IMR-90 (cell line): ENCODE data around the gene EPPIN. TPM values are rescaled to one million over a fixed set of nuclear protein-coding genes. Genes with fewer than 3 reads are reported as not detected.

ENCODE experiments used
- ATAC-seq: fragments of 200-7000 bp; cut with Tn5 transposase; 2 replicates; pipeline ENCODE4 v1.9.1; 2020; ENCODE audit warnings: low read depth, mild to moderate bottlenecking, moderate library complexity
- BruUV-seq: library from RNA; stranded (reverse); fragments of 400-500 nt; replicated peaks from 2 replicates; lab custom pipeline; 2021; lab: Mats Ljungman, UMichigan
- CTCF ChIA-PET: fragments of 300-600 bp; formaldehyde crosslinking; extraction: SDS; loops from one replicate; lab custom pipeline; 2021; ENCODE audit warnings: antibody characterized with exemption; lab: Yijun Ruan, JAX
- POLR2A ChIA-PET: fragments of 300-600 bp; sonication (Branson Sonifier 250); formaldehyde crosslinking; loops from one replicate; lab custom pipeline; 2022; ENCODE audit warnings: antibody characterized with exemption; ENCODE audit not compliant: unreplicated experiment; lab: Charles Lee
- DNase-seq: peaks from one replicate; pipeline ENCODE4 v3.0.0; 2013
- H2AFZ ChIP-seq: replicated peaks from 2 replicates; pipeline ENCODE3; 2013; ENCODE audit warnings: low read length, mild to moderate bottlenecking; ENCODE audit not compliant: poor library complexity
- H2AK5ac ChIP-seq: 2 replicates; pipeline ENCODE4 v1.6.1; 2013; ENCODE audit warnings: low read depth, low read length, inconsistent platforms
- H2AK9ac ChIP-seq: replicated peaks from 2 replicates; pipeline ENCODE3; 2013; ENCODE audit warnings: mild to moderate bottlenecking, low read depth, low read length, moderate library complexity; ENCODE audit not compliant: poor library complexity
- H2BK120ac ChIP-seq: 2 replicates; pipeline ENCODE4 v1.6.1; 2013; ENCODE audit warnings: low read depth, low read length, inconsistent platforms
- H2BK15ac ChIP-seq: 3 replicates; pipeline ENCODE4 v1.6.1; 2013; ENCODE audit warnings: low read depth, low read length, inconsistent platforms
- H2BK20ac ChIP-seq: 2 replicates; pipeline ENCODE4 v1.6.1; 2013; ENCODE audit warnings: low read depth, mild to moderate bottlenecking, inconsistent platforms, low read length, moderate library complexity
- H2BK5ac ChIP-seq: 2 replicates; pipeline ENCODE4 v1.6.1; 2013; ENCODE audit warnings: mild to moderate bottlenecking, low read depth, low read length, inconsistent platforms; ENCODE audit not compliant: poor library complexity, severe bottlenecking
- H3K14ac ChIP-seq: replicated peaks from 2 replicates; pipeline ENCODE4 v1.6.1; 2013; ENCODE audit warnings: low read depth, low read length, inconsistent platforms
- H3K18ac ChIP-seq: 2 replicates; pipeline ENCODE4 v1.6.1; 2013; ENCODE audit warnings: low read depth, low read length, control low read depth
- H3K23ac ChIP-seq: 2 replicates; pipeline ENCODE4 v1.6.1; 2013; ENCODE audit warnings: low read depth, low read length, inconsistent platforms
- H3K27ac ChIP-seq: 2 replicates; pipeline ENCODE4 v1.5.1; 2013; ENCODE audit warnings: mild to moderate bottlenecking, control low read depth, low read length; ENCODE audit not compliant: insufficient read depth
- H3K27me3 ChIP-seq: 2 replicates; pipeline ENCODE4 v1.6.1; 2013; ENCODE audit warnings: low read length; ENCODE audit not compliant: control insufficient read depth, insufficient read depth
- H3K36me3 ChIP-seq: 2 replicates; pipeline ENCODE4 v1.6.1; 2013; ENCODE audit warnings: low read length, mixed read lengths; ENCODE audit not compliant: control insufficient read depth, insufficient read depth
- H3K4ac ChIP-seq: 2 replicates; pipeline ENCODE4 v1.6.1; 2013; ENCODE audit warnings: low read depth, low read length, inconsistent platforms
- H3K4me1 ChIP-seq: 2 replicates; pipeline ENCODE4 v1.6.1; 2013; ENCODE audit warnings: low read length, mixed read lengths; ENCODE audit not compliant: control insufficient read depth, insufficient read depth
- H3K4me2 ChIP-seq: 2 replicates; pipeline ENCODE4 v1.6.1; 2013; ENCODE audit warnings: low read depth, mild to moderate bottlenecking, control low read depth, low read length, moderate library complexity
- H3K4me3 ChIP-seq: 2 replicates; pipeline ENCODE4 v1.5.1; 2013; ENCODE audit warnings: low read depth, mild to moderate bottlenecking, control low read depth, low read length, moderate library complexity; ENCODE audit not compliant: insufficient read depth
- H3K56ac ChIP-seq: 2 replicates; pipeline ENCODE4 v1.6.1; 2013; ENCODE audit warnings: low read length, inconsistent platforms; ENCODE audit not compliant: insufficient read depth; ENCODE audit errors: extremely low read depth
- H3K79me1 ChIP-seq, 2 experiments: 2 replicates each; pipeline ENCODE4 v1.6.1; 2013; ENCODE audit warnings: low read length in 2 of 2, inconsistent platforms in 1 of 2, low read depth in 1 of 2
- H3K9ac ChIP-seq: 2 replicates; pipeline ENCODE4 v1.6.1; 2013; ENCODE audit warnings: low read depth, low read length, control low read depth
- H3K9me1 ChIP-seq: 2 replicates; pipeline ENCODE4 v1.6.1; 2013; ENCODE audit warnings: low read length, inconsistent platforms; ENCODE audit not compliant: insufficient read depth
- H3K9me3 ChIP-seq: 2 replicates; pipeline ENCODE4 v1.6.1; 2013; ENCODE audit warnings: low read length; ENCODE audit not compliant: control insufficient read depth, insufficient read depth
- H4K20me1 ChIP-seq: 2 replicates; pipeline ENCODE4 v1.6.1; 2013; ENCODE audit warnings: low read length, inconsistent platforms; ENCODE audit not compliant: insufficient read depth
- H4K5ac ChIP-seq: 2 replicates; pipeline ENCODE4 v1.6.1; 2013; ENCODE audit warnings: mild to moderate bottlenecking, low read depth, low read length, control low read depth
- H4K8ac ChIP-seq, 2 experiments: 2 replicates each; pipeline ENCODE4 v1.6.1; 2013; ENCODE audit warnings: low read depth in 2 of 2, low read length in 2 of 2, control low read depth in 1 of 2, inconsistent platforms in 1 of 2
- H4K91ac ChIP-seq: 2 replicates; pipeline ENCODE4 v1.6.1; 2013; ENCODE audit warnings: low read depth, low read length, inconsistent platforms; ENCODE audit not compliant: insufficient read depth
- BHLHE40 ChIP-seq: fragments of 150-350 bp; IDR thresholded peaks from 2 replicates; pipeline ENCODE4 v1.6.1; 2016; ENCODE audit warnings: mild to moderate bottlenecking, low read depth, low read length
- CEBPB ChIP-seq: IDR thresholded peaks from 2 replicates; pipeline ENCODE4 v1.6.1; 2012; ENCODE audit warnings: low read depth, low read length, improper control_type of control experiment
- CHD1 ChIP-seq: IDR thresholded peaks from 2 replicates; pipeline ENCODE4 v1.6.1; 2012; ENCODE audit warnings: low read depth, low read length, improper control_type of control experiment
- CTCF ChIP-seq: conservative IDR thresholded peaks from 2 replicates; pipeline ENCODE4 v1.5.1; 2012; ENCODE audit warnings: mild to moderate bottlenecking, low read depth, low read length, improper control_type of control experiment
- ELK1 ChIP-seq: fragments of 150-350 bp; IDR thresholded peaks from 2 replicates; pipeline ENCODE4 v1.6.1; 2016; ENCODE audit warnings: low read depth, mild to moderate bottlenecking, low read length, moderate library complexity, borderline replicate concordance
- MAFK ChIP-seq: IDR thresholded peaks from 2 replicates; pipeline ENCODE4 v1.6.1; 2012; ENCODE audit warnings: low read depth, low read length, improper control_type of control experiment
- MAZ ChIP-seq: IDR thresholded peaks from 2 replicates; pipeline ENCODE4 v1.6.1; 2012; ENCODE audit warnings: low read depth, mild to moderate bottlenecking, low read length, improper control_type of control experiment, moderate library complexity, borderline replicate concordance
- RAD21 ChIP-seq: IDR thresholded peaks from 2 replicates; pipeline ENCODE4 v1.6.1; 2012; ENCODE audit warnings: low read length, improper control_type of control experiment
- RCOR1 ChIP-seq: IDR thresholded peaks from 2 replicates; pipeline ENCODE4 v1.6.1; 2012; ENCODE audit warnings: mild to moderate bottlenecking, low read length, improper control_type of control experiment; ENCODE audit not compliant: insufficient replicate concordance
- RFX5 ChIP-seq: IDR thresholded peaks from 2 replicates; pipeline ENCODE4 v1.8.0; 2012; ENCODE audit warnings: low read depth, mild to moderate bottlenecking, low read length, moderate library complexity
- SMC3 ChIP-seq: fragments of 150-350 bp; IDR thresholded peaks from 2 replicates; pipeline ENCODE4 v1.6.1; 2016; ENCODE audit warnings: low read depth, mild to moderate bottlenecking, antibody characterized with exemption, low read length, moderate library complexity
- WGBS, 2 experiments: methylation state at CpG; one replicate each; pipeline versions ENCODE4 v1.1.5 to v1.1.7; 2013; ENCODE audit warnings: missing lambda C conversion rate in 2 of 2; ENCODE audit not compliant: insufficient read length in 1 of 2; ENCODE audit errors: extremely low coverage in 2 of 2; 5-methylcytosine and 5-hydroxymethylcytosine counted together
- dilution Hi-C: fragments of 300-500 bp; cut with HindIII; formaldehyde crosslinking; loops from one replicate; pipeline ENCODE4 v1.14.3; 2018; ENCODE audit warnings: low sequenced_read_pairs; ENCODE audit not compliant: unreplicated experiment
- in situ Hi-C: fragments of 300-500 bp; cut with MboI; formaldehyde crosslinking; loops from 3 replicates; pipeline ENCODE4 v1.14.3; 2019; ENCODE audit warnings: low sequenced_read_pairs, inconsistent platforms, mixed read lengths
- intact Hi-C: fragments of 100-400 bp; cut with micrococcal nuclease; formaldehyde crosslinking; loops from 2 replicates; pipeline ENCODE4 v1.10.0; 2022
- polyA plus RNA-seq, 3 experiments: library from polyadenylated mRNA; depleted of rRNA; stranded (reverse); fragments of >200 nt; gene quantifications; 2 replicates each; pipeline ENCODE4 v1.2.3, GENCODE V29; 2012; ENCODE audit warnings: low replicate concordance in 1 of 3
- total RNA-seq: library from RNA; depleted of rRNA; stranded (reverse); fragments of >200 nt; gene quantifications from 2 replicates; pipeline ENCODE4 v1.2.3, GENCODE V29; 2012

The EPPIN gene
- total and polyA plus RNA-seq, 2 of the 4 experiments (the other 2 are of a cell fraction) = not detected

- DNase-seq = no peak
- no peak overlapping the region for H2AK5ac ChIP-seq
- no peaks in the 10 kb centered on the region for H3K79me1 ChIP-seq
- H4K20me1 ChIP-seq = no peaks in the 10 kb centered on the region
- no peak overlapping the region for H3K27ac ChIP-seq
- H2BK20ac ChIP-seq = no peak overlapping the region
- H3K4me2 ChIP-seq = no peak overlapping the region
- no peak overlapping the region for H4K5ac ChIP-seq
- no peak overlapping the region for H3K9ac ChIP-seq
- intact Hi-C loops = loop anchor here (5.0 kb wide), 1 partner anchor 264 kb away; no protein-coding TSS in a partner anchor
- H2BK5ac ChIP-seq = no peak overlapping the region
- BruUV-seq = no TSS peak
- no peak overlapping the region for H3K14ac ChIP-seq
- no peaks in the 10 kb centered on the region for H3K27me3 ChIP-seq
- CTCF ChIA-PET = no interaction called here
- H2BK15ac ChIP-seq = no peak overlapping the region
- H3K9me1 ChIP-seq = no peaks in the 10 kb centered on the region
- no peak overlapping the region for H2BK120ac ChIP-seq
- no peak for ATAC-seq
- dilution Hi-C loops = no loop called here
- POLR2A ChIA-PET = no interaction called here
- H3K4ac ChIP-seq = no peak overlapping the region
- H3K4me1 ChIP-seq = no peaks in the 10 kb centered on the region
- H3K56ac ChIP-seq = no peak overlapping the region
- no peak for TF ChIP-seq RFX5
- TF ChIP-seq BHLHE40 = no peak
- no peak for TF ChIP-seq MAFK
- no peak for TF ChIP-seq SMC3
- no peak for TF ChIP-seq CEBPB
- TF ChIP-seq CTCF = no peak
- TF ChIP-seq RCOR1 = no peak
- no peak for TF ChIP-seq RAD21
- no peak for TF ChIP-seq ELK1
- TF ChIP-seq MAZ = no peak
- TF ChIP-seq CHD1 = no peak
- no peaks in the 10 kb centered on the region for H3K36me3 ChIP-seq
- no peak overlapping the region for H3K4me3 ChIP-seq
- no peak overlapping the region for H3K23ac ChIP-seq
- H2AK9ac ChIP-seq = no peak overlapping the region
- no peak overlapping the region for H4K8ac ChIP-seq
- no peak overlapping the region for H4K91ac ChIP-seq
- H3K9me3 ChIP-seq = no peaks in the 10 kb centered on the region
- no CpG with 5 or more reads among the region's 3 CpGs for WGBS, 2 experiments
- in situ Hi-C loops = no loop called here
- no peak overlapping the region for H3K18ac ChIP-seq
- H2AFZ ChIP-seq = no peak overlapping the region
These were observed 28.7 kb upstream of the EPPIN start for GRCh38 chr20:45575931-45576330.
